PFSK-1 (cell line): ENCODE results near the gene FAM118B.

ENCODE experiments used
- SIN3A ChIP-seq: IDR thresholded peaks from 2 replicates; pipeline ENCODE4 v1.6.1; 2012; ENCODE audit warnings: mild to moderate bottlenecking, low read length, moderate library complexity, borderline replicate concordance; ENCODE audit not compliant: insufficient read depth
- TAF1 ChIP-seq: IDR thresholded peaks from 2 replicates; pipeline ENCODE4 v1.6.1; 2012; ENCODE audit warnings: low read length, control low read depth, borderline replicate concordance; ENCODE audit not compliant: insufficient read depth

GRCh38 chr11:126282736-126283591 is 71.4 kb downstream of the FAM118B start, which contains the start of gene TIRAP:
- TF ChIP-seq SIN3A (0 out of 2 replicates have a peak, but pooled peaks have one; percentile 14), TAF1 (peak; percentile 73; the same call in 1 of the 2 replicates)
